IMR-90 (cell line): ENCODE data around the gene CDK2AP2. TPM values are rescaled to one million over a fixed set of nuclear protein-coding genes. Genes with fewer than 3 reads are reported as not detected.

Source experiments
- ATAC-seq: fragments of 200-7000 bp; cut with Tn5 transposase; 2 replicates; pipeline ENCODE4 v1.9.1; 2020; ENCODE audit warnings: low read depth, mild to moderate bottlenecking, moderate library complexity
- BruUV-seq: library from RNA; stranded (reverse); fragments of 400-500 nt; replicated peaks from 2 replicates; lab custom pipeline; 2021; lab: Mats Ljungman, UMichigan
- CTCF ChIA-PET: fragments of 300-600 bp; formaldehyde crosslinking; extraction: SDS; loops from one replicate; lab custom pipeline; 2021; ENCODE audit warnings: antibody characterized with exemption; lab: Yijun Ruan, JAX
- POLR2A ChIA-PET: fragments of 300-600 bp; sonication (Branson Sonifier 250); formaldehyde crosslinking; loops from one replicate; lab custom pipeline; 2022; ENCODE audit warnings: antibody characterized with exemption; ENCODE audit not compliant: unreplicated experiment; lab: Charles Lee
- DNase-seq: peaks from one replicate; pipeline ENCODE4 v3.0.0; 2013
- H2AFZ ChIP-seq: replicated peaks from 2 replicates; pipeline ENCODE3; 2013; ENCODE audit warnings: low read length, mild to moderate bottlenecking; ENCODE audit not compliant: poor library complexity
- H2AK5ac ChIP-seq: 2 replicates; pipeline ENCODE4 v1.6.1; 2013; ENCODE audit warnings: low read depth, low read length, inconsistent platforms
- H2AK9ac ChIP-seq: replicated peaks from 2 replicates; pipeline ENCODE3; 2013; ENCODE audit warnings: mild to moderate bottlenecking, low read depth, low read length, moderate library complexity; ENCODE audit not compliant: poor library complexity
- H2BK120ac ChIP-seq: 2 replicates; pipeline ENCODE4 v1.6.1; 2013; ENCODE audit warnings: low read depth, low read length, inconsistent platforms
- H2BK15ac ChIP-seq: 3 replicates; pipeline ENCODE4 v1.6.1; 2013; ENCODE audit warnings: low read depth, low read length, inconsistent platforms
- H2BK20ac ChIP-seq: 2 replicates; pipeline ENCODE4 v1.6.1; 2013; ENCODE audit warnings: low read depth, mild to moderate bottlenecking, inconsistent platforms, low read length, moderate library complexity
- H2BK5ac ChIP-seq: 2 replicates; pipeline ENCODE4 v1.6.1; 2013; ENCODE audit warnings: mild to moderate bottlenecking, low read depth, low read length, inconsistent platforms; ENCODE audit not compliant: poor library complexity, severe bottlenecking
- H3K14ac ChIP-seq: replicated peaks from 2 replicates; pipeline ENCODE4 v1.6.1; 2013; ENCODE audit warnings: low read depth, low read length, inconsistent platforms
- H3K18ac ChIP-seq: 2 replicates; pipeline ENCODE4 v1.6.1; 2013; ENCODE audit warnings: low read depth, low read length, control low read depth
- H3K23ac ChIP-seq: 2 replicates; pipeline ENCODE4 v1.6.1; 2013; ENCODE audit warnings: low read depth, low read length, inconsistent platforms
- H3K27ac ChIP-seq: 2 replicates; pipeline ENCODE4 v1.5.1; 2013; ENCODE audit warnings: mild to moderate bottlenecking, control low read depth, low read length; ENCODE audit not compliant: insufficient read depth
- H3K27me3 ChIP-seq: 2 replicates; pipeline ENCODE4 v1.6.1; 2013; ENCODE audit warnings: low read length; ENCODE audit not compliant: control insufficient read depth, insufficient read depth
- H3K36me3 ChIP-seq: 2 replicates; pipeline ENCODE4 v1.6.1; 2013; ENCODE audit warnings: low read length, mixed read lengths; ENCODE audit not compliant: control insufficient read depth, insufficient read depth
- H3K4ac ChIP-seq: 2 replicates; pipeline ENCODE4 v1.6.1; 2013; ENCODE audit warnings: low read depth, low read length, inconsistent platforms
- H3K4me1 ChIP-seq: 2 replicates; pipeline ENCODE4 v1.6.1; 2013; ENCODE audit warnings: low read length, mixed read lengths; ENCODE audit not compliant: control insufficient read depth, insufficient read depth
- H3K4me2 ChIP-seq: 2 replicates; pipeline ENCODE4 v1.6.1; 2013; ENCODE audit warnings: low read depth, mild to moderate bottlenecking, control low read depth, low read length, moderate library complexity
- H3K4me3 ChIP-seq: 2 replicates; pipeline ENCODE4 v1.5.1; 2013; ENCODE audit warnings: low read depth, mild to moderate bottlenecking, control low read depth, low read length, moderate library complexity; ENCODE audit not compliant: insufficient read depth
- H3K56ac ChIP-seq: 2 replicates; pipeline ENCODE4 v1.6.1; 2013; ENCODE audit warnings: low read length, inconsistent platforms; ENCODE audit not compliant: insufficient read depth; ENCODE audit errors: extremely low read depth
- H3K79me1 ChIP-seq, 2 experiments: 2 replicates each; pipeline ENCODE4 v1.6.1; 2013; ENCODE audit warnings: low read length in 2 of 2, inconsistent platforms in 1 of 2, low read depth in 1 of 2
- H3K9ac ChIP-seq: 2 replicates; pipeline ENCODE4 v1.6.1; 2013; ENCODE audit warnings: low read depth, low read length, control low read depth
- H3K9me1 ChIP-seq: 2 replicates; pipeline ENCODE4 v1.6.1; 2013; ENCODE audit warnings: low read length, inconsistent platforms; ENCODE audit not compliant: insufficient read depth
- H3K9me3 ChIP-seq: 2 replicates; pipeline ENCODE4 v1.6.1; 2013; ENCODE audit warnings: low read length; ENCODE audit not compliant: control insufficient read depth, insufficient read depth
- H4K20me1 ChIP-seq: 2 replicates; pipeline ENCODE4 v1.6.1; 2013; ENCODE audit warnings: low read length, inconsistent platforms; ENCODE audit not compliant: insufficient read depth
- H4K5ac ChIP-seq: 2 replicates; pipeline ENCODE4 v1.6.1; 2013; ENCODE audit warnings: mild to moderate bottlenecking, low read depth, low read length, control low read depth
- H4K8ac ChIP-seq, 2 experiments: 2 replicates each; pipeline ENCODE4 v1.6.1; 2013; ENCODE audit warnings: low read depth in 2 of 2, low read length in 2 of 2, control low read depth in 1 of 2, inconsistent platforms in 1 of 2
- H4K91ac ChIP-seq: 2 replicates; pipeline ENCODE4 v1.6.1; 2013; ENCODE audit warnings: low read depth, low read length, inconsistent platforms; ENCODE audit not compliant: insufficient read depth
- NFE2L2 ChIP-seq: fragments of 150-350 bp; IDR thresholded peaks from 2 replicates; pipeline ENCODE4 v1.6.1; 2016; ENCODE audit warnings: low read depth, mild to moderate bottlenecking, low read length
- WGBS, 2 experiments: methylation state at CpG; one replicate each; pipeline versions ENCODE4 v1.1.5 to v1.1.7; 2013; ENCODE audit warnings: missing lambda C conversion rate in 2 of 2; ENCODE audit not compliant: insufficient read length in 1 of 2; ENCODE audit errors: extremely low coverage in 2 of 2; 5-methylcytosine and 5-hydroxymethylcytosine counted together
- dilution Hi-C: fragments of 300-500 bp; cut with HindIII; formaldehyde crosslinking; loops from one replicate; pipeline ENCODE4 v1.14.3; 2018; ENCODE audit warnings: low sequenced_read_pairs; ENCODE audit not compliant: unreplicated experiment
- in situ Hi-C: fragments of 300-500 bp; cut with MboI; formaldehyde crosslinking; loops from 3 replicates; pipeline ENCODE4 v1.14.3; 2019; ENCODE audit warnings: low sequenced_read_pairs, inconsistent platforms, mixed read lengths
- intact Hi-C: fragments of 100-400 bp; cut with micrococcal nuclease; formaldehyde crosslinking; loops from 2 replicates; pipeline ENCODE4 v1.10.0; 2022
- polyA plus RNA-seq, 3 experiments: library from polyadenylated mRNA; depleted of rRNA; stranded (reverse); fragments of >200 nt; gene quantifications; 2 replicates each; pipeline ENCODE4 v1.2.3, GENCODE V29; 2012; ENCODE audit warnings: low replicate concordance in 1 of 3
- total RNA-seq: library from RNA; depleted of rRNA; stranded (reverse); fragments of >200 nt; gene quantifications from 2 replicates; pipeline ENCODE4 v1.2.3, GENCODE V29; 2012

Gene CDK2AP2
- total and polyA plus RNA-seq, 2 of the 4 experiments (the other 2 are of a cell fraction) = 8.1 to 44.7 TPM

- Histone ChIP-seq H2AFZ (peak overlapping the region; percentile 97), H3K4me1 (peaks cover 9% of the 10 kb centered on the region), H3K9me1 (peaks cover 12% of the 10 kb centered on the region), H2AK5ac (peak overlapping the region; percentile 49; the same call in 1 of the 2 replicates), H2BK15ac (no peak overlapping the region), H2BK120ac (no peak overlapping the region), H3K23ac (0 out of 2 replicates have a peak overlapping the region, but pooled peaks have one; percentile 33), H2AK9ac (peak overlapping the region; percentile 95), H3K9ac (peak overlapping the region; percentile 54; the same call in 1 of the 2 replicates), H3K27ac (peak overlapping the region; percentile 56), H3K4me3 (peak overlapping the region; percentile 62), H3K4ac (peak overlapping the region; percentile 84; the same call in 1 of the 2 replicates), H4K20me1 (no peaks in the 10 kb centered on the region), H3K14ac (peak overlapping the region; percentile 89; the same call in 1 of the 2 replicates), H4K5ac (peak overlapping the region; percentile 79; the same call in 1 of the 2 replicates), H3K18ac (no peak overlapping the region), H4K8ac (peak overlapping the region; percentile 92 to 95), H2BK20ac (no peak overlapping the region), H3K36me3 (peaks cover 2% of the 10 kb centered on the region; the same call in 1 of the 2 replicates), H4K91ac (no peak overlapping the region; the same call in 1 of the 2 replicates), H3K4me2 (peak overlapping the region; percentile 88), H2BK5ac (peak overlapping the region; percentile 41), H3K56ac (no peak overlapping the region), H3K27me3 (no peaks in the 10 kb centered on the region; the same call in 1 of the 2 replicates), H3K79me1 (peaks cover 4 to 24% of the 10 kb centered on the region in 2 experiments; a peak in 2 of 4 replicates), H3K9me3 (no peaks in the 10 kb centered on the region)
- 85% methylated on average over 3 of the region's 3 CpGs; no CpG with 5 or more reads in 1 of the 2 experiments for WGBS, 2 experiments
- ChIA-PET CTCF (interaction anchor here (0.9 kb wide), 1 partner anchor 114 kb away, joined by 3 read pairs; no protein-coding TSS in a partner anchor), POLR2A (interaction anchor here (0.5 kb wide), 1 partner anchor 52 kb away, joined by 6 read pairs; no protein-coding TSS in a partner anchor)
- no peak for TF ChIP-seq NFE2L2
- intact Hi-C loops (no loop called here), dilution Hi-C loops (no loop called here), in situ Hi-C loops (no loop called here)
- DNase-seq (no peak), ATAC-seq (no peak)
- no TSS peak for BruUV-seq
Observed at GRCh38 chr11:67465189-67465510, 42.8 kb downstream of the CDK2AP2 start.
